Loucy (cell line): ENCODE data around the gene FANCE.

ENCODE experiments used
- EZH2phosphoT487 ChIP-seq: fragments of 200-600 bp; IDR thresholded peaks from 2 replicates; pipeline ENCODE4 v1.6.1; 2018; ENCODE audit warnings: antibody characterized with exemption, mild to moderate bottlenecking, moderate library complexity, borderline replicate concordance
- TF ChIP-seq, protein P1 (sequence below): fragments of 200-600 bp; sonication (generic); conservative IDR thresholded peaks from 2 replicates; pipeline ENCODE4 v1.5.1; 2014; ENCODE audit warnings: mild to moderate bottlenecking, antibody characterized with exemption, low read length

DNA sequence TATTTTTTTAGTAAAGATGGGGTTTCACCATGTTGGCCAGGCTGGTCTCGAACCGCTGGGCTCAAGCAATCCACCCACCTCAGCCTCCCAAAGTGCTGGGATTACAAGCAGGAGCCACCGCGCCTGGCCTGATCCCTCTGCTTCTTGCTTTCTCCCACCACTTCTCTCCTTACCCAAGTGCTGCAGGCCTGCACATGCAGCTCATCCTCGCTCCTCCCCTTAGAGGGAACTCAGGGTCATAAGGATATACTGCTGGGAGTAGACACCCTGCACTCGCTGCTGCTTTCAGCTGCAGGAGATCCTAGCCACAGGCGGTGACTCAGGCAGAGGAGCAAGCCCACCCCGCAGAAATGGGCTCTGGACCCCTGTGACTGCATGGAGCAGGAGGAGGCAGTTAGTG, 40.0 kb upstream of the FANCE start:
- TF ChIP-seq, protein P1, sequence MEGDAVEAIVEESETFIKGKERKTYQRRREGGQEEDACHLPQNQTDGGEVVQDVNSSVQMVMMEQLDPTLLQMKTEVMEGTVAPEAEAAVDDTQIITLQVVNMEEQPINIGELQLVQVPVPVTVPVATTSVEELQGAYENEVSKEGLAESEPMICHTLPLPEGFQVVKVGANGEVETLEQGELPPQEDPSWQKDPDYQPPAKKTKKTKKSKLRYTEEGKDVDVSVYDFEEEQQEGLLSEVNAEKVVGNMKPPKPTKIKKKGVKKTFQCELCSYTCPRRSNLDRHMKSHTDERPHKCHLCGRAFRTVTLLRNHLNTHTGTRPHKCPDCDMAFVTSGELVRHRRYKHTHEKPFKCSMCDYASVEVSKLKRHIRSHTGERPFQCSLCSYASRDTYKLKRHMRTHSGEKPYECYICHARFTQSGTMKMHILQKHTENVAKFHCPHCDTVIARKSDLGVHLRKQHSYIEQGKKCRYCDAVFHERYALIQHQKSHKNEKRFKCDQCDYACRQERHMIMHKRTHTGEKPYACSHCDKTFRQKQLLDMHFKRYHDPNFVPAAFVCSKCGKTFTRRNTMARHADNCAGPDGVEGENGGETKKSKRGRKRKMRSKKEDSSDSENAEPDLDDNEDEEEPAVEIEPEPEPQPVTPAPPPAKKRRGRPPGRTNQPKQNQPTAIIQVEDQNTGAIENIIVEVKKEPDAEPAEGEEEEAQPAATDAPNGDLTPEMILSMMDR, result no peak
- TF ChIP-seq EZH2phosphoT487, result no peak
